SK-N-SH treated with all-trans-retinoic acid at 6 μM for 48 hours (cell line): ENCODE results near the gene RNF215.

Source experiments
- ATAC-seq: fragments of 200-7000 bp; cut with Tn5 transposase; 3 replicates; pipeline ENCODE4 v1.9.1; 2020; ENCODE audit warnings: mild to moderate bottlenecking, moderate library complexity
- ARNTL ChIP-seq: fragments of 450-650 bp; formaldehyde crosslinking; IDR thresholded peaks from 2 replicates; pipeline ENCODE4 v1.5.0; 2020; ENCODE audit warnings: low read depth, mild to moderate bottlenecking, moderate library complexity, borderline replicate concordance
- BACH2 ChIP-seq: fragments of 250-450 bp; sonication (Bioruptor Pico); IDR thresholded peaks from 2 replicates; pipeline ENCODE4 v1.9.0; 2021; ENCODE audit warnings: mild to moderate bottlenecking, borderline replicate concordance
- CREB5 ChIP-seq: fragments of 250-450 bp; sonication (Bioruptor Pico); IDR thresholded peaks from 2 replicates; pipeline ENCODE4 v1.5.1; 2020; ENCODE audit warnings: low read depth, mild to moderate bottlenecking, moderate library complexity
- CSDC2 ChIP-seq: fragments of 250-450 bp; sonication (Bioruptor Pico); IDR thresholded peaks from 2 replicates; pipeline ENCODE4 v1.5.0; 2020; ENCODE audit warnings: mild to moderate bottlenecking, moderate library complexity
- CSRNP3 ChIP-seq: fragments of 250-450 bp; sonication (Bioruptor Pico); IDR thresholded peaks from 2 replicates; pipeline ENCODE4 v1.5.1; 2021; ENCODE audit warnings: mild to moderate bottlenecking, moderate library complexity
- ESRRG ChIP-seq: fragments of 250-450 bp; sonication (Bioruptor Pico); IDR thresholded peaks from 2 replicates; pipeline ENCODE4 v1.6.1; 2021; ENCODE audit warnings: mild to moderate bottlenecking
- ISL1 ChIP-seq: fragments of 250-450 bp; sonication (Bioruptor Pico); IDR thresholded peaks from 2 replicates; pipeline ENCODE4 v2.1.2; 2022; ENCODE audit warnings: mild to moderate bottlenecking, moderate library complexity
- PATZ1 ChIP-seq: fragments of 250-450 bp; sonication (Bioruptor Pico); IDR thresholded peaks from 2 replicates; pipeline ENCODE4 v1.8.0; 2020; ENCODE audit warnings: mild to moderate bottlenecking, moderate library complexity, borderline replicate concordance
- PPARA ChIP-seq: fragments of 250-450 bp; sonication (Bioruptor Pico); IDR thresholded peaks from 2 replicates; pipeline ENCODE4 v1.5.0; 2020; ENCODE audit warnings: mild to moderate bottlenecking, borderline replicate concordance
- SNAI2 ChIP-seq: fragments of 250-450 bp; sonication (Bioruptor Pico); IDR thresholded peaks from 2 replicates; pipeline ENCODE4 v1.5.0; 2020; ENCODE audit warnings: mild to moderate bottlenecking, moderate library complexity
- TCF4 ChIP-seq: fragments of 250-450 bp; sonication (Bioruptor Pico); IDR thresholded peaks from 2 replicates; pipeline ENCODE4 v1.8.0; 2021; ENCODE audit warnings: mild to moderate bottlenecking, moderate library complexity, borderline replicate concordance
- TOX ChIP-seq: fragments of 250-450 bp; sonication (Bioruptor Pico); IDR thresholded peaks from 2 replicates; pipeline ENCODE4 v1.8.0; 2021; ENCODE audit warnings: mild to moderate bottlenecking, moderate library complexity, borderline replicate concordance
- TSHZ2 ChIP-seq: fragments of 250-450 bp; sonication (Bioruptor Pico); IDR thresholded peaks from 2 replicates; pipeline ENCODE4 v1.5.0; 2020; ENCODE audit warnings: mild to moderate bottlenecking, moderate library complexity
- ZC3H10 ChIP-seq: fragments of 250-450 bp; sonication (Bioruptor Pico); IDR thresholded peaks from 2 replicates; pipeline ENCODE4 v1.5.1; 2021; ENCODE audit warnings: mild to moderate bottlenecking, moderate library complexity
- ZFP30 ChIP-seq: fragments of 450-650 bp; formaldehyde crosslinking; IDR thresholded peaks from 2 replicates; pipeline ENCODE4 v1.5.0; 2022; ENCODE audit warnings: mild to moderate bottlenecking, moderate library complexity
- ZNF565 ChIP-seq: fragments of 450-650 bp; formaldehyde crosslinking; conservative IDR thresholded peaks from 2 replicates; pipeline ENCODE4 v1.5.0; 2020; ENCODE audit warnings: low read depth, mild to moderate bottlenecking, moderate library complexity
- ZNF70 ChIP-seq: fragments of 450-650 bp; formaldehyde crosslinking; IDR thresholded peaks from 2 replicates; pipeline ENCODE4 v1.5.0; 2020; ENCODE audit warnings: mild to moderate bottlenecking, moderate library complexity
- ZNF8 ChIP-seq: fragments of 450-650 bp; formaldehyde crosslinking; IDR thresholded peaks from 2 replicates; pipeline ENCODE4 v1.5.0; 2020; ENCODE audit warnings: mild to moderate bottlenecking, moderate library complexity

RNF215 gene

GRCh38 chr22:30337461-30337778 lies 49.8 kb downstream of the RNF215 start:
- ATAC-seq, result no peak

GRCh38 chr22:30336752-30337460 lies 50.3 kb downstream of the RNF215 start:
- TF ChIP-seq ZNF70 (CRISPR knock-in tag) (no peak), SNAI2 (CRISPR knock-in tag) (no peak)
- no peak for ATAC-seq

More at GRCh38 chr22:30337461-30337778, 49.8 kb downstream of the RNF215 start:
- no peak for TF ChIP-seq ISL1 (CRISPR knock-in tag)
- TF ChIP-seq ARNTL (CRISPR knock-in tag), result no peak
- no peak for TF ChIP-seq CREB5 (CRISPR knock-in tag)
- no peak for TF ChIP-seq ESRRG
- TF ChIP-seq ZFP30 (CRISPR knock-in tag), result no peak

- TF ChIP-seq TSHZ2 (CRISPR knock-in tag), result no peak
- no peak for TF ChIP-seq TOX (CRISPR knock-in tag)
- no peak for ATAC-seq
These were observed 52.0 kb downstream of the RNF215 start for GRCh38 chr22:30335236-30335635.

- no peak for TF ChIP-seq ZFP30 (CRISPR knock-in tag)
- no peak for TF ChIP-seq ZNF565
- no peak for TF ChIP-seq TCF4 (CRISPR knock-in tag)
- no peak for TF ChIP-seq CREB5 (CRISPR knock-in tag)
- no peak for TF ChIP-seq ISL1 (CRISPR knock-in tag)
- no peak for TF ChIP-seq CSRNP3 (CRISPR knock-in tag)
- no peak for TF ChIP-seq ESRRG
- no peak for TF ChIP-seq ARNTL (CRISPR knock-in tag)
- no peak for TF ChIP-seq BACH2
- TF ChIP-seq PPARA (CRISPR knock-in tag), result no peak
- no peak for TF ChIP-seq PATZ1 (CRISPR knock-in tag)
- no peak for TF ChIP-seq ZNF70 (CRISPR knock-in tag)
- TF ChIP-seq ZC3H10 (CRISPR knock-in tag), result no peak
- no peak for TF ChIP-seq ZNF8 (CRISPR knock-in tag)
- no peak for ATAC-seq
These were observed 52.6 kb downstream of the RNF215 start for GRCh38 chr22:30334646-30335045.

GRCh38 chr22:30333707-30334087 lies 53.5 kb downstream of the RNF215 start:
- ATAC-seq, result no peak
- TF ChIP-seq TOX (CRISPR knock-in tag), result no peak
- no peak for TF ChIP-seq ARNTL (CRISPR knock-in tag)
- TF ChIP-seq ZC3H10 (CRISPR knock-in tag), result no peak
- TF ChIP-seq ZFP30 (CRISPR knock-in tag), result no peak
- no peak for TF ChIP-seq TSHZ2 (CRISPR knock-in tag)
- TF ChIP-seq ZNF70 (CRISPR knock-in tag), result no peak
- no peak for TF ChIP-seq ISL1 (CRISPR knock-in tag)
- TF ChIP-seq CSDC2, result no peak
- no peak for TF ChIP-seq TCF4 (CRISPR knock-in tag)
- TF ChIP-seq ZNF8 (CRISPR knock-in tag), result no peak
- TF ChIP-seq PPARA (CRISPR knock-in tag), result no peak
- no peak for TF ChIP-seq CSRNP3 (CRISPR knock-in tag)
- no peak for TF ChIP-seq SNAI2 (CRISPR knock-in tag)
